T-helper 2 cell (primary cell): ENCODE results near the gene SMARCA4.

Source experiments
- DNase-seq, 5 experiments: peaks; one replicate each; pipeline versions ENCODE4 v3.0.0 to v3.0.0-alpha.2; 2012 to 2022

The SMARCA4 gene

DNA sequence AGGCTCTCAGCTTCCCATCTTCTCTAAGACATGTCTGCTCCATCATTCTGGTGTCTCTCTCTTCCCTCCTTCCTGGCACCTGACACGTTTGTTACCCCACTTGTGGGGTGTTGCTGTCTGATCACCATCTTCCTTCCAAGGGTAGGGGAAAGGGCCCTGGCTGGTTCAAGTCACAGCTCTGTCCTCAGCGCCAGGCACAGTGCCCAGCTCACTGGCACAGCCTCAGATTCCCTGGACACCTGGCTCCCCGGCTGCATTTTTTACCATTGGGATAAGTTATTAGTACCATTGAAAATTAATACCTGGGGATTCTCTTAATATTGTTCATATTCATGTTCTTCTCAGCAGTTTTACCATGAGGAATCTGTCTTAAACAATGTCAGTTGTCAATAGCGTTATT, 77.7 kb downstream of the SMARCA4 start:
- DNase-seq, result no peak

- DNase-seq, result no peak
Measured at GRCh38 chr19:11041194-11041593, 80.4 kb downstream of the SMARCA4 start.

DNA sequence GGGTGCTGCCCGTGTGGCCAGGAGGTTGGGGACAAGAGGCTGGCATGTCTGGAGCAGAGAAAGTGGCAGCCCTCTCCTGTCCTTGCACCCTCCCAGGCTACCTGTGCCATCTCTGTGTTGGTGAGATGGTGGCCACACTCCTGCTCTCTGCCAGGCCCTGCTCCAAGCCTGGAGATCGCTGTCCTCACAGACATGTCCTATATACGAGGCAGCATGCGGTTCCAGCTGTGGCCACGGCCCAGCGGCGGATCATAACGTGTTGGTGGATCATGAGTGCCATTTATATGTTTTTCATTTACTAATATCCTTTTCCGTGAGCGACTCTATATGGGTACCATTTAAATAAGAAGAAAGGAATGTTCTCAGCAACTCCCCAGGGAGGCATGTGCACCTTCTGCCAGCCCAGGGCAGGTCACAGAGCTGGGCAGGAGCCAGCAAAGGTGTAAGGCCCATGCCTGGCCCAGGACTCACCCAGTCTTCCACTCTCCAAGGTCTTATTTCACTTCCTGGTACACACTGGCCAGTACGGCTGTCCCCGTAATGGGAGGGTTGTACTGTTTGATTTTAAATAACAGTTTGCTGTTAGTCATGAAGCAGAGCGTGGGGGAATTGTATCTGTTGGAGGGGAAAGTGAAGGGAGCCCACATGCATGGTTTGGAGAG, 81.3 kb downstream of the SMARCA4 start:
- DNase-seq, result no peak

GRCh38 chr19:11044431-11044830, 83.6 kb downstream of the SMARCA4 start:
- no peak for DNase-seq

DNA sequence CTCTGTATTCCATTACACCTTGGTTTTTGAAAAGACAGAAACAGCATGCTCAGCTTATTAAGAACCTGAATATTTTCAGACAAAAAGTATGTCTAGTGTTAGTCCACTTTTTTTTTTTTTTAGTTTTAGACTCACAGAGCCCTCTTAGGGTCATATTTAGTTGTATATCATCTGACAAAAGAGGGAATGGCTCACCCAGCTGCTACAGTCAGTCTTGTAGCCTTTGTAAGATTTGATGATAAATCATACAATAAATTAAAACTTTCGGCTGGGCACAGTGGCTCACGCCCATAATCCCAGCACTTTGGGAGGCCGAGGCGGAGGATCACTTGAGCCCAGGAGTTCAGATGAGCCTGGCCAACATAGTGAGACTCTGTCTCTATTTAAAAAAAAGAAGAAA, 84.7 kb downstream of the SMARCA4 start:
- no peak for DNase-seq

DNA sequence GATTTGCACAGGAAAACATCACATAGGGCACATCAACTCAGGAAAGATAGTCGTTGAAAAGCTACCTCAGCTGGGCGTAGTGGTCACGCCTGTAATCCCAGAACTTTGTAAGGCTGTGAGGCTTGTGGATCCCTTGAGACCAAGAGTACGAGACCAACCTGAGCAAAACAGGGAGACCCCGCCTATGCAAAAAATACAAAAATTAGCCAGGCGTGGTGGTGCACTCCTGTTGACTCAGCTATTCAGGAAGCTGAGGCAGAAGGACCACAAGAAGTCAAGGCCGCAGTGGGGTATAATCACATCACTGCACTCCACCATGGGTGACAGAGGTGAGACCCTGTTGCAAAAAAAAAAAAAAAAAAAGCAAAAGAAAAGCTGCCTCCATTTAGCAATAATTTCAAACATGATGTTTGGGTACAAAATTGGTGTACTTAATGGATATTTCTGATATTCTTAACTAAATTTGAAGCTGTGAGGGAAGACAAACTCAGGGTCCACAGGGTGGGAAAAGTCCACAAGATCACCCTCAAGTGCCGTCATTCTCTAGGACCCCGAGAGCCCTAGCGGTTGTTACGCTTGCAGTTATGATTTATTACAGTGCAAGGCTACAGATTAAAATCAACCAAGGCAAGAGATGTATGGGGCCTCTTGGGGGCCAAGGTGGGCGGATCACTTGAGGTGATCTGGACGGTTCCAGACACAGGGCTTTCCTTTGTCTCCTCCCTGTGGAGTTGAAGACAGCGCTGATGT, 86.0 kb downstream of the SMARCA4 start:
- DNase-seq, result no peak

- no peak for DNase-seq
Measured at GRCh38 chr19:11047866-11048265, 87.0 kb downstream of the SMARCA4 start.

- no peak for DNase-seq
Measured at GRCh38 chr19:11050323-11051114, 89.7 kb downstream of the SMARCA4 start.

GRCh38 chr19:11053817-11054195, 93.0 kb downstream of the SMARCA4 start:
- DNase-seq, result no peak

- no peak for DNase-seq
Measured at GRCh38 chr19:11054200-11054599, 93.4 kb downstream of the SMARCA4 start.

DNA sequence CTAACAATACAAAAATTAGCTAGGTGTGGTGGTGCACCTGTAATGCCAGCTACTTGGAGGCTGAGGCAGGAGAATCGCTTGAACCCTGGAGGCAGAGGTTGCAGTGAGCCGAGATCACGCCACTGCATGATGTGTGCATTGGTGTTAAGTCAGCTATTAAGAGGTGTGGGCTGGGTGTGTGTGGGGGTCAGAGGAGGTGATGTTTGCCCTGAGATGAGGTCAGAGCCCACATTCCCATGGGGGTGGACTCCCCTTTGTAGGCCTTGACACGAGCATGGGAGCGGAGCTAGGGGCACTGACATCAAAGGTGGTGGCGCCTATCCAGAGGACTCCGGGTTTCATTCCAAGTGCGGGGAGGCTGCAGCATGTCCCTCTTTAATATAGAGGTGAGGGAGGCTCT, 93.8 kb downstream of the SMARCA4 start:
- DNase-seq, result no peak

DNA sequence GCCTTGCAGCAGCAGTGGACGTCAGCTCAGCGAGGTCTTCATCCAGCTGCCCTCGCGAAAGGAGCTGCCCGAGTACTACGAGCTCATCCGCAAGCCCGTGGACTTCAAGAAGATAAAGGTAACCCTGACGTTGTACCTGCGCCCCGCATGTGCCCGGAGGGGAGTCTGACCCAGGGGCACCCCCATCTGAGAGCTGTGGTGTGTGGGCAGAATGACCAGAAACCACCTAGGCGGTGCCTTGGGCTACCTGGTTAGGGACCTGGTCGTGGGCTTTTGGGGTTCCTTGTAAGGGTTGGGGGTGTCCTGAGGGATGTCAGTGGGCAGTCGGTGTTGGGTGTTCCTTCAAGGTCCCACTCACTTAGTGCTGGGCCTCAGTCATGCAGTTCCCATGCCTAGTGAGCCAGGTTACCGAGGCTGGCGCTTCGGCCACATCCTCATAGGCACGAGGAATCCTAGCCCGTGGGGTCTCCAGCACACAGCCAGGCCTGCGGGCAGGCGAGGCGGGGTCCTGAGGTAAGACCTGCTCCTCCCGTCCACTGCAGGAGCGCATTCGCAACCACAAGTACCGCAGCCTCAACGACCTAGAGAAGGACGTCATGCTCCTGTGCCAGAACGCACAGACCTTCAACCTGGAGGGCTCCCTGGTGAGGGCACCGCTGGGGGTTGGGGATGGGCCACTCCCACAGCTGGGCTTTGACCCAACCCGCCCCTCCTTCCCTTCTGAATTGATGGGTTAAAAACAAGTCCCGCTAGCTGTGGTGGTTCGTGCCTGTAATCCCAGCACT, 97.6 kb downstream of the SMARCA4 start:
- no peak for DNase-seq

DNA sequence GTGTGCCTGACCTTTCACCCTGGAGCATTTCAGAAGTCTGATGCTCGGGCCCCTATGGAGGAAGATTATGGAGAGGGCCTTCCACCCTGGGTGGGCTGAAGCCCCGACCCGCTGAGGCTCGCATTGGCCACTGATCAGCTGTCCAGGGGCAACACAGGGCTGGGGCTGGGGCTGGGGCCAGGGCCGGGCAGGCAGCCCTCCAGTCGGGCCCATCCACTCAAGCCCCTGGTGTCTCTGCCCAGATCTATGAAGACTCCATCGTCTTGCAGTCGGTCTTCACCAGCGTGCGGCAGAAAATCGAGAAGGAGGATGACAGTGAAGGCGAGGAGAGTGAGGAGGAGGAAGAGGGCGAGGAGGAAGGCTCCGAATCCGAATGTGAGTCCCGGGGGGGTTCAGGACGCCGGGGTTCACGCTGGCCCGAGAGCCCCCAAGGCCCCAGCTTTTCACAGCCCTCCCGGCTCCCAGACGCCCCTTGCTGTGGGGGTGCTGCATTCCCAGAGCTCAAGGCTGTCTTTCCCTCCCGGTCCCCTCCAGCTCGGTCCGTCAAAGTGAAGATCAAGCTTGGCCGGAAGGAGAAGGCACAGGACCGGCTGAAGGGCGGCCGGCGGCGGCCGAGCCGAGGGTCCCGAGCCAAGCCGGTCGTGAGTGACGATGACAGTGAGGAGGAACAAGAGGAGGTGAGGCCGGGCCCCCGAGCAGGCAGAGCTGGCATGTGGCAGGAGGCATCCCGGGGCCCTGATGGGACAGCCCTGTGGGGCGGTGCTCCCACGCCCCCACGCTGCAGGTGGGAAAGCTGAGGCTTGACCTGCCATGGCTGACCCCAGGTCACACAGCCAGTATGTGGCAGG, 98.9 kb downstream of the SMARCA4 start:
- no peak for DNase-seq

DNA sequence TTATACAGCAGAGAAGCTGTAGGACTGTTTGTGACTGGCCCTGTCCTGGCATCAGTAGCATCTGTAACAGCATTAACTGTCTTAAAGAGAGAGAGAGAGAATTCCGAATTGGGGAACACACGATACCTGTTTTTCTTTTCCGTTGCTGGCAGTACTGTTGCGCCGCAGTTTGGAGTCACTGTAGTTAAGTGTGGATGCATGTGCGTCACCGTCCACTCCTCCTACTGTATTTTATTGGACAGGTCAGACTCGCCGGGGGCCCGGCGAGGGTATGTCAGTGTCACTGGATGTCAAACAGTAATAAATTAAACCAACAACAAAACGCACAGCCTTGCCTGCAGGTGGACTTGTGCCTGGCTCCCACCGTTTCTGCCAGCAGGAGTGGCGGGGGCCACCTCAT, 101.1 kb downstream of the SMARCA4 start:
- no peak for DNase-seq

- no peak for DNase-seq
Measured at GRCh38 chr19:11063434-11063833, 102.6 kb downstream of the SMARCA4 start.

- no peak for DNase-seq
Measured at GRCh38 chr19:11064831-11065303, 104.0 kb downstream of the SMARCA4 start.

DNA sequence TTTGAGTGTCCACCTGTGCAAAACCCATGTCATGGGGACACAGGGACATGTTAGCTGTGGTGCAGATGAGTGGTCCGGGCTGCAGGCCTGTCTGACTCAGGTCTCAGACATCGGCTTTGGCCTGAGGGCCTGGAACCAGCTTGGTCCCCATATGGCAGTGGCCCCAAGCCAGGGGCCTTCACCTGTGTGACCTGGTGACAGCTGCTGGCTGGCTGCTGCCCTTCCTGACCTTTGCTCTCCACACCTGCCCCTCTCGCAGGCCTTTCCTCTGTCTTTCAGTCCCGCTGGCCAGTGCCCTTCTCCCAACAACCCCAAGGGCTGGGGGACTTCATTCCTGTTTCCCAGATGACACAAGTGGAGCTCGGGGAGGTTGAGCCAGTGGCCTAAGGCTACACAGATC, 105.5 kb downstream of the SMARCA4 start:
- DNase-seq, result no peak

GRCh38 chr19:11067356-11068113, 106.7 kb downstream of the SMARCA4 start:
- DNase-seq, result no peak

DNA sequence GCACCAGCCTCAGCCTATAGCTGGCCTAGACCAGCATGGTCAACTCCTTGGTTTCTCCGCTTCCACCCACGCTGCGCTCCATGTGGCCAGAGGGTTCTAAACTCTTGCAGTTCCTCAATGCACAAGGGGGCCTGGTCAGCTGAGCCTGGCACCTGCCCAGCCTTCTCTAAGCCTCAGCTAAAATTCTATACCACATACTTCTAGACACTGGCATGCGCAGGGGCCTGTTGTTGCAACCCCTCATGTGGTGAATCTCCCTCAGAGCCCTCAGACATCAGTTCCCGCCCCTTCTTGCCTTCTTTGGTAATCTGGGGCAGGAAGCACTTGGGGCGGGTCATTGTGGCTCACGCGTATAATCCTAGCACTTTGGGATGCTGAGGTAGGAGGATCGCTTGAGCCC, 108.7 kb downstream of the SMARCA4 start:
- DNase-seq, result no peak

DNA sequence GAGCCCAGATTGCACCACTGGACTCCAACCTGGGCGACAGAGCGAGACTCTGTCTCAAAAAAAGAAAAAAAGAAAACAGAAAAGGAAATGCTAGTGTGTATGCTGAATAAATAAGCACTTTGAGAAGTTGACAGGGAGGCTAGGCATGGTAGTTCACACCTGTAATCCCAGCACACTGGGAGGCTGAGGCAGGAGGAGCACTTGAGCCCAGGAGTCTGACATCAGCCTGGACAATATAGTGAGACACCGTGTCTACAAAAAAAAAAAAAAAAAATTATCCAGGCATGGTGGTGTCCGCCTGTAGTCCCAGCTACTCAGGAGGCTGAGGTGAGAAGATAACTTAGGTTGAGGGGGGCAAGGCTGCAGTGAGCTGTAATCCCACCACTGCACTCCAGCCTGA, 109.3 kb downstream of the SMARCA4 start:
- no peak for DNase-seq

DNA sequence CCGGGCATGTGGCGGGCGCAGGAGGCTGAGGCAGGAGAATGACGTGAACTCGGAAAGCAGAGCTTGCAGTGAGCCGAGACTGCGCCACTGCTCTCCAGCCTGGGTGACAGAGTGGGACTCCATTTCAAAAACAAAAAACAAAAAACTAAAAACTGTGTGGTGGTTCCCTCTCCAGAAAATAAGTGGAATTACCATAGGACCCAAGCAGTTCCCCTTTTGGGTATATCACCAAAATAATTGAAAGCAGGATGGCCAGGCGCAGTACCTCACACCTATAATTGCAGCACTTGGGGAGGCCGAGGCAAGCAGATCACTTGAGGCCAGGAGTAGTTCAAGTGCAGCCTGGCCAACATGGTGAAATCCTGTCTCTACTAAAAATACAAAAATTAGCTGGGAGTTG, 112.7 kb downstream of the SMARCA4 start:
- no peak for DNase-seq
